Smooth muscle cell (in vitro differentiated cells): Measurements from ENCODE around the gene LDAF1. TPM values are rescaled to one million over a fixed set of nuclear protein-coding genes. Genes with fewer than 3 reads are reported as not detected.

Experiments
- DNase-seq: peaks from one replicate; lab custom pipeline; 2025; ENCODE audit not compliant: unreplicated experiment; lab: John Stamatoyannopoulos, UW
- H2AFZ ChIP-seq: fragments of 200-600 bp; sonication (generic); 2 replicates; pipeline ENCODE4 v1.6.0; 2016; ENCODE audit warnings: antibody characterized with exemption, low read depth, mild to moderate bottlenecking
- H3F3A ChIP-seq: fragments of 200-600 bp; sonication (generic); 2 replicates; pipeline ENCODE4 v1.6.0; 2017; ENCODE audit warnings: antibody characterized with exemption, low read depth
- H3K27ac ChIP-seq: fragments of 200-600 bp; sonication (generic); 2 replicates; pipeline ENCODE4 v1.5.1; 2016; ENCODE audit warnings: low read depth, mild to moderate bottlenecking
- H3K27me3 ChIP-seq: fragments of 200-600 bp; sonication (generic); 2 replicates; pipeline ENCODE4 v1.6.1; 2016; ENCODE audit warnings: low read depth, mild to moderate bottlenecking
- H3K36me3 ChIP-seq: fragments of 200-600 bp; sonication (generic); 2 replicates; pipeline ENCODE4 v1.5.1; 2016; ENCODE audit warnings: low read depth
- H3K4me1 ChIP-seq: fragments of 200-600 bp; sonication (generic); 2 replicates; pipeline ENCODE4 v1.5.1; 2016; ENCODE audit warnings: low read depth
- H3K4me2 ChIP-seq: fragments of 200-600 bp; sonication (generic); 2 replicates; pipeline ENCODE4 v1.6.0; 2016; ENCODE audit warnings: mild to moderate bottlenecking
- H3K4me3 ChIP-seq: fragments of 200-600 bp; sonication (generic); 2 replicates; pipeline ENCODE4 v1.5.1; 2016; ENCODE audit warnings: mild to moderate bottlenecking
- H3K79me2 ChIP-seq: fragments of 200-600 bp; sonication (generic); 2 replicates; pipeline ENCODE4 v1.6.0; 2016; ENCODE audit warnings: low read depth, mild to moderate bottlenecking
- H3K9ac ChIP-seq: fragments of 200-600 bp; sonication (generic); 2 replicates; pipeline ENCODE4 v1.6.0; 2016; ENCODE audit warnings: low read depth
- H3K9me3 ChIP-seq: fragments of 200-600 bp; sonication (generic); replicated peaks from 2 replicates; pipeline ENCODE4 v1.5.1; 2016; ENCODE audit warnings: low read depth
- H4K20me1 ChIP-seq: fragments of 200-600 bp; sonication (generic); 2 replicates; pipeline ENCODE4 v1.6.0; 2016; ENCODE audit warnings: low read depth
- whole genome bisulfite sequencing: methylation state at CpG from one replicate; pipeline ENCODE4 v1.1.7; 2016; ENCODE audit warnings: low lambda C conversion rate; 5-methylcytosine and 5-hydroxymethylcytosine counted together
- polyA plus RNA-seq: library from polyadenylated mRNA; unstranded; fragments of >200 nt; fragmentation: Nextera tagmentation; extraction: Ambion mirVana; gene quantifications from 2 replicates; pipeline ENCODE4 v1.2.1, GENCODE V29; 2016
- total RNA-seq: library from RNA; depleted of rRNA; stranded (reverse); fragments of >200 nt; gene quantifications from 2 replicates; pipeline ENCODE4 v1.2.3, GENCODE V29; 2014
- TF ChIP-seq, protein P1 (sequence below): fragments of 200-600 bp; sonication (generic); IDR thresholded peaks from 2 replicates; pipeline ENCODE4 v1.5.1; 2017; ENCODE audit warnings: borderline replicate concordance, mild to moderate bottlenecking, antibody characterized with exemption; ENCODE audit not compliant: insufficient read depth, poor library complexity, severe bottlenecking

Gene LDAF1
- total and polyA plus RNA-seq, 2 experiments from 2014 or later: 16.2 to 21.0 TPM

DNA sequence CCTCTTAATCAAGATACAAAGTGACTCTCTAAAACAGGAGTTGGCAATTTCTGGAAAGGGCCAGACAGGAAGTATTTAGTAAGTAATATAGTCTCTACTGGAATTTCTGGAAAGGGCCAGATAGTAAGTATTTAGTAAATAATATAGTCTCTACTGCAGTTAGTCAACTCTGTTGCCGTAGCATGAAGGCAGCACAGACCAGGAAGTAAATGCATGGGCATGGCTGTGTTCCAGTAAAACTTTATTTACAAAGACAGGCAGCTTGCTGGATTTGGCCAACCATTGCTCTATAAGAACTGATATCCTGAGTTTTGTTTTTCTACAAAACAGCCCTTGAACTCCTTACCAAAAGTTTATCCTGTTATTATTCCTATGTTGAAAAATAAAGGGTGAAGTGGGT lies 16.9 kb downstream of the LDAF1 start:
- Histone ChIP-seq H3K79me2 (no peaks in the 10 kb centered on the region), H3K9me3 (no peaks in the 10 kb centered on the region), H4K20me1 (no peaks in the 10 kb centered on the region), H3K27me3 (no peaks in the 10 kb centered on the region), H3F3A (no peaks in the 10 kb centered on the region), H3K36me3 (peaks cover 24% of the 10 kb centered on the region), H3K27ac (no peak overlapping the region), H3K4me2 (no peak overlapping the region), H3K4me3 (no peak overlapping the region), H3K9ac (no peak overlapping the region), H3K4me1 (no peaks in the 10 kb centered on the region), H2AFZ (no peak overlapping the region)
- 85% methylated on average over 1 of the region's 1 CpG for WGBS
- TF ChIP-seq, protein P1, sequence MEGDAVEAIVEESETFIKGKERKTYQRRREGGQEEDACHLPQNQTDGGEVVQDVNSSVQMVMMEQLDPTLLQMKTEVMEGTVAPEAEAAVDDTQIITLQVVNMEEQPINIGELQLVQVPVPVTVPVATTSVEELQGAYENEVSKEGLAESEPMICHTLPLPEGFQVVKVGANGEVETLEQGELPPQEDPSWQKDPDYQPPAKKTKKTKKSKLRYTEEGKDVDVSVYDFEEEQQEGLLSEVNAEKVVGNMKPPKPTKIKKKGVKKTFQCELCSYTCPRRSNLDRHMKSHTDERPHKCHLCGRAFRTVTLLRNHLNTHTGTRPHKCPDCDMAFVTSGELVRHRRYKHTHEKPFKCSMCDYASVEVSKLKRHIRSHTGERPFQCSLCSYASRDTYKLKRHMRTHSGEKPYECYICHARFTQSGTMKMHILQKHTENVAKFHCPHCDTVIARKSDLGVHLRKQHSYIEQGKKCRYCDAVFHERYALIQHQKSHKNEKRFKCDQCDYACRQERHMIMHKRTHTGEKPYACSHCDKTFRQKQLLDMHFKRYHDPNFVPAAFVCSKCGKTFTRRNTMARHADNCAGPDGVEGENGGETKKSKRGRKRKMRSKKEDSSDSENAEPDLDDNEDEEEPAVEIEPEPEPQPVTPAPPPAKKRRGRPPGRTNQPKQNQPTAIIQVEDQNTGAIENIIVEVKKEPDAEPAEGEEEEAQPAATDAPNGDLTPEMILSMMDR: no peak
- DNase-seq: no peak

GRCh38 chr16:21179126-21179982 lies 20.9 kb downstream of the LDAF1 start:
- Histone ChIP-seq H3K79me2 (no peaks in the 10 kb centered on the region), H3K4me2 (no peak overlapping the region), H3K36me3 (peaks cover 24% of the 10 kb centered on the region), H3K9ac (no peak overlapping the region), H2AFZ (no peak overlapping the region), H3K9me3 (no peaks in the 10 kb centered on the region), H3K27me3 (no peaks in the 10 kb centered on the region), H3F3A (no peaks in the 10 kb centered on the region), H3K4me1 (no peaks in the 10 kb centered on the region), H3K27ac (no peak overlapping the region), H3K4me3 (no peak overlapping the region), H4K20me1 (no peaks in the 10 kb centered on the region)
- WGBS: 96% methylated on average over 13 of the region's 13 CpGs
- DNase-seq: no peak
- TF ChIP-seq, protein P1: no peak

- WGBS: 100% methylated on average over 3 of the region's 3 CpGs
- H3K9ac ChIP-seq: no peak overlapping the region
- H3K36me3 ChIP-seq: peaks cover 21% of the 10 kb centered on the region
- H3K9me3 ChIP-seq: no peaks in the 10 kb centered on the region
- no peaks in the 10 kb centered on the region for H3K27me3 ChIP-seq
- no peaks in the 10 kb centered on the region for H3K79me2 ChIP-seq
- TF ChIP-seq, protein P1: no peak
- no peak overlapping the region for H3K4me3 ChIP-seq
- no peaks in the 10 kb centered on the region for H3K4me1 ChIP-seq
- no peaks in the 10 kb centered on the region for H3F3A ChIP-seq
- H3K27ac ChIP-seq: no peak overlapping the region
- H2AFZ ChIP-seq: no peak overlapping the region
- DNase-seq: no peak
- H3K4me2 ChIP-seq: no peak overlapping the region
- H4K20me1 ChIP-seq: no peaks in the 10 kb centered on the region
These were observed 21.5 kb downstream of the LDAF1 start for GRCh38 chr16:21179983-21180365.

- 85% methylated on average over 3 of the region's 3 CpGs for WGBS
- Histone ChIP-seq H3F3A (no peaks in the 10 kb centered on the region), H3K27ac (no peak overlapping the region)
These were observed 25.5 kb downstream of the LDAF1 start for GRCh38 chr16:21183995-21184394.

More at GRCh38 chr16:21183995-21184394, 25.5 kb downstream of the LDAF1 start:
- DNase-seq: no peak
- Histone ChIP-seq H3K79me2 (no peaks in the 10 kb centered on the region), H3K27me3 (no peaks in the 10 kb centered on the region), H3K4me2 (no peak overlapping the region), H2AFZ (no peak overlapping the region), H3K4me1 (no peaks in the 10 kb centered on the region), H3K9ac (no peak overlapping the region), H3K9me3 (no peaks in the 10 kb centered on the region), H4K20me1 (no peaks in the 10 kb centered on the region), H3K36me3 (peaks cover 12% of the 10 kb centered on the region), H3K4me3 (no peak overlapping the region)
- TF ChIP-seq, protein P1: no peak
